ENCODE data around the gene THSD4.

THSD4 gene

GRCh38 chr15:71506946-71507345 lies 391.7 kb downstream of the THSD4 start:
- no peak for DNase-seq

DNA sequence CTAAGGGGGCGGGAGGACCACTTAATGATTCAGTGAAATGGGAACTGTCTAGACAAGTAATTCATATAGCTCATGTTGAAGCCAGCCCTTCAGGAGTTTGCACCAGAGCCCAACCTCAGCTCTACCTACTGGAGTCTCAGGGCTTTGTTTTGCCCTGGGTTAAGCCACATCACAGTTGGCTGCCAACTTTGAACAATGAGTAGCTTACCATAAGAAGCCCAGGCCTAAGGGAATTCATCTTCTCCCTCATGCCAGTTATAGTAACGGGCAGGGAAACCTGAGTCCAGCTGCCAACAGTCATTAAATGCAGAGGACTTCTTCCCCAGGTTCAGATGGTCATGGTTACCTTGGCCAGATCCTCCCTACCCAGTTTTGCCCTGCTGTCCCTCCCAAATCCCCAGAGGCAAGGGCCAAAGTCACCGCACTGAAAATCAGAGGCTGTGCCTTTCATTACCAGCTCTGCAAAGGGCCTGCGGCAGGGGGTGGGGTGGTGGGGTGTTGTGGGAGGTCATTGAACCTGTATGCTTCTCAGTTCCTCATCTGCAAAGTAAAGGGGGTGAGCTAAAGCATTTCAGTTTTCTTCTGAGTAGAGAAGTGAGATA lies 392.9 kb downstream of the THSD4 start:
- DNase-seq: no peak

DNA sequence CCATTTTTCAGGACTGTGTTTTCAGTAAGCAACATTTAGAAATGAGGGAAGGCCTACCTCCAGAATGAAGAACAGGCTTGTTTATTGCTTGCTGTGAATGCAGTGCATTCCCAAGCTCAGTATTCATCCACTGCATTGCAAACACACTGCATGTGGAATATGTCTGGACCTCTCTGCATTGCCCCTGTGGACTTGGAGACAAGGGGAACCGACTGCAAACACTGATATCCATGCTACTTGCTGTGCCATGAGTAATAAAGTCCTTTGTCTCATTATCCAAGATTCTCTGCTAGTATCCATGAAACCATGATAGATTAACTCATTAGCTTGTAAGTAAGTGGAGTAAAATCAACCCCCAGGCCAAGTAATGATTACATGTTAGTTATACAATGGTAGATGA lies 393.9 kb downstream of the THSD4 start:
- DNase-seq: no peak

GRCh38 chr15:71510763-71511162 lies 395.5 kb downstream of the THSD4 start:
- DNase-seq: no peak

DNA sequence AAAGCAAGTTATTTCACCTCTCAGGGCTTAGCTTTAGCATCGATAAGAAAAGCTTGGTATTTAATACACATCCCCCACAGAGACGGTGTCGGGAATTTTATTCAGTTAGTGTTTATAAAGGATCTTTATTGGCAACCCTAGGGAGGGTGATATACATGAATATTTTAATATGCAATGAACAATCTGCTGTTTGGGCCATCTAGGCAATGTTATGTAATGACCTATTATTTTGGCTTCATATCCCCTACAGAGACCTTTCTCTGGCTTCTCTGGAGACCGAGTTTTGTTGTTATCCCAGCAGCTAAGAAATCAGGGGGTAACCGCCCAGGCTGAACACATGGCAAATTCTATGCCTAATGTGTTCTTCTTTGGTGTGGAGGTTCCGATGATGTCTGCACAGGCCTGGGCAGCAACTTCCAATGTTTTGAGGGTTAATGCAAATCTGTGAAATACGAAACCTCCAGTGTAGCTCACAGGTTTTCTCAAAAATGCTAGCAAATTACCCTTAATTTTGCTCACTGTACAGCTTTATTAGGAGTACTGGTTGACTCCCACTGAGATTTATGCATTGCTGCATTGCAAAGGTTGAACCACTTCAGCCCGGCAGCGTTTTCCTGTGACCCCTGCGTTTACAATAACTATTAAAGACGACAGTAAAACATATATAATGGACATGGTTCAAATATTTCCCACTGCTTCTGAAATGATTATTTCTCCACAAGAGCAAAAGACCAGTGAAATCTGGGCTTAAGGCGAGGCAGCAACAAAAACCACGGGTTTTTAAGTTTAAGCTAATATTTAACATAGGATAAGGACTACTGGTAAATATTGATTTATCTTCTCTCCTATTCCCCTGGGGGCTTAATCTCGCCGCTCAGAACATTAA lies 396.8 kb downstream of the THSD4 start:
- no peak for DNase-seq

DNA sequence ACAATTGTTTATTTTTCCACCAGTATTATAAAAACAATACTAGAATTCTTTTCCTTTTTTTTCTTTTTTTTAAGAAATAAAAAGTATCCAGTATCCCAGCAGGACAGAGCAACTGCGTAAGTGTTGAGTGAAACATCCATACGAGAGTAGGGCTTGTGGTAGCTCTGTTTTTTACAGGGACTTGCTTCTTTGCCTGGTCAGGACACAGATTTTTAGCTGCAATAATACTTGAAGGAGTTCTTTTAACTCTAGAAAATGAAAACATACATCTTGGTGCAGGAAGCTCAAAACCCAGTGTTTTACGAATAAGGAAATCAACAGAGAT lies 397.4 kb downstream of the THSD4 start:
- no peak for DNase-seq

- peak in 4 of 14 donors; percentile 7 to 33 (median 19) for DNase-seq
Measured at GRCh38 chr15:71515375-71516186, 400.3 kb downstream of the THSD4 start.

DNA sequence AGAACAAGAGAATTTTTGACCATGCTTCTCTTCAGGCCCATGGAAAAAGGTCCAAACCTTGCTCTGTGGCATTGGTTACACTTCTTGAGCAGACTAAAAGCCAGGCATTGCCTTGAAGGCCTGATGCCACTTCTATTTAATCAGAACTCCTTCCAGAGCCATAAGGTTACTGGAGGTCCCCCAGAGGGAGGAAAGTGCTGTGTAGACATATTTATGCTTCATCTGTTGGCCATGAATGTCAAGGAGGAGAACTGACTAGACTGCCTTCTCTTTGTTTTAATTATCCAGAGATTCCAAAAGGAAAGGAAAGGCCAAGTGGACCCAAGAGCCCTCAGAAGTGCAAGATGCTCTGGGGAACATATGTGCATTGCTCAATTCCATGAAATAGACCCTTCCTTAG lies 402.5 kb downstream of the THSD4 start:
- no peak for DNase-seq

GRCh38 chr15:71518661-71519060 lies 403.4 kb downstream of the THSD4 start:
- DNase-seq: no peak

DNA sequence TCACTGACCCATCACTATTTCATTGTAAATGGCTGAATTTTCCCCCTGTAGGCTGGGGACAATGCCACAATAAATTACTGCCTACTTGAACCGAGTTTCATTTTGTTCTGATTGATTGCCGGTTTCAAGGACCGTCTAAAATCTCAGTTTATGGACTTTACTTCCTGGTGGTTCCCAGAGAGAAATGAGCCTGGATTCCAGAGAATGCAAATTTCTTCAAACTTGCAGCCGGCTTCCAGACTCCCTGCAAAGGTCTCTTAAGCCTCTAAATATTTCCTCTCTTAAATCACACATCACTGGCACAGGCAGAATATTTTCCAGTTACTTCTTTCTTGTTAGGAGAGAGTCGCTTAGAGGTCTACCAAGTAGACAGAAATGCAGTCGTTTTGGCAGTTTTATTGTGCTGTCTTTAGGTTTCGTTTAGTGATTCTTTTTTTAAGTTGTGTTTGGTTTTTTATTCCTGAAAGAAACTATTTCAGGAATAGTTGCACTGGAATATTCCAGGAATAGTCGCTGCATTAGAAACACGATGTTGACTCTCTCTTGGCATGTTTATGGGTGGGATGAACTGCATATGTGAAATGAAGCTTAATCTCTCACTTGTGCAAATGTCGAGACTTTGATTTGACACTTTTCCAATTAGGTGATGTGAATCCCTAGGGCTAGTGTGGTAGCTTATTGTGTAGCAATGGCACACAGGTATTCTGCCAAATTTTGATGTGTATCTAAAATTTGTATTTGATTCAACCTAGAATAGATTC lies 411.0 kb downstream of the THSD4 start:
- DNase-seq: no peak

DNA sequence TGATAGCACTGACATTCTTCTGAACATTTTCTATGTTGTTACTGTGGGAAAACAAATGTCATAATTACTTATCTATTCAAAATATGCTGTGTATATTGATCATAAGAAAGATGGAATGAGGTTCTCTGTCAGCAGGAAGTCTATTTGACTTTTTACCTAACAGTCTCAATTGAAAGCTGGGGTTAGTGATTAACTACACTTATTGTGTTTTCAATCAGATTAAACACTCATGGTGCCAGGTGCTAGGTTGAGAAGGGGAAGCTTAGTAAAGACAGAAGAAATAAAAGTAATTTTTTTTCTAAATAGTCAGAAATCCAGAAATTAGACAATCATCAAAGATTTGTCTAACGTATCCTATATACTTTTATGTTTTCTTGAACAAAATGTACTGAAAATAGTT lies 414.1 kb downstream of the THSD4 start:
- DNase-seq: no peak

GRCh38 chr15:71530116-71530515 lies 414.8 kb downstream of the THSD4 start:
- DNase-seq: peak in 1 of 14 donors; percentile 7

DNA sequence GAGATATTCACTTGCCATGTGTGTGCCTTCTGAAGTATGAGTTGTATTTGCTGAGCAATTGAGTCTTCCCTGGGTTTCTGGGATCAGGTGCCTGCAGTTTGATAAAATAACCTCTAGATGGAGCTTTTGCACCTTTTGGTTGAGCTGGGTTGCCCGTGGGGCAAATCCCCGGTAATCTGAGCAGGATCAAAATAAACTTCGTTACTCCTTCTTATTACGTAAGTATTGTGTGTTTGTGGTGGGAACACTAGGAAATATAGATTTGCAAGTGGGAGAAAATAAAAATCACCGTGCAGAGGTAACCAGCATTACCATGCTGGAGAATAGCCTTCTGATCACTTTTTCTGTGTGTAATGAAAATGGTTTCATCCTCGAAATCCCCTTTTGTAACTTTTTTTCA lies 417.7 kb downstream of the THSD4 start:
- DNase-seq: no peak

DNA sequence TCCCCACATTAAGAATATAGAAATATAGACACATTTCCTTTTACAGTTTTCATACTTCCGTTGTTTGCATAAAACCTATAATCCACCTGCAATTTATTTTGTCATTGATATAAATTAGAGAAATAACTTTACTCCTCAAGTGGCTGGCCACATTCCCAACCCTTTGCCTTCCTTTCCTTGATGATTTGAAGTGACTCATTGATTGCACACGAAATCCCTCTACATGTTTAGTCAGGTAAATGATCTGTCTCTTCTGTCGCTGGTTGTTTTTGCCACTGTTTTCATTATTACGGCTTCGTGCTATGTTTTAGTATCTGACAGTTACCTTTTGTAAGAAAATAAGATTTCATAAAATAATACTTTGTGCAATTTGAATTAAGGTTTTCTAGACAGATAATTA lies 422.9 kb downstream of the THSD4 start:
- no peak for DNase-seq

DNA sequence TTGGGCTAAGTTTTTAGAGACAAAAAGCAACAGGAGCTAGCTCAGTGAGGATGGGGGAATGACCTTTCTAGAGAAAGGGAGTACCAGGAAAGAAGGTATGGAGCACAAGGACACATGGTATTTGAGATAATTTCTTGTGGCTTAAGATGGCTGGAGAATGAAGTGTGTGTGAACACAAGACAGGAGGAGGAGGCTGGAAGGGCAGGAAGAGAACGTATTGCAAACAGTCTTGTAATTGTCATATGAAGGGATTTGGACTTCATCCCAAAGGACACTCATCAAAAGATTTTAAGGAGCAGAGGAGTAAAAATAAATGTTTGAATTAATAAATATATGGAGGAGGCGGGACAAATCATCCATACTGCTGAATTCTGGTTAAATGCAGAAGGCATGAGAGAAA lies 426.5 kb downstream of the THSD4 start:
- DNase-seq: no peak

- no peak for DNase-seq
Measured at GRCh38 chr15:71542836-71543235, 427.6 kb downstream of the THSD4 start.

DNA sequence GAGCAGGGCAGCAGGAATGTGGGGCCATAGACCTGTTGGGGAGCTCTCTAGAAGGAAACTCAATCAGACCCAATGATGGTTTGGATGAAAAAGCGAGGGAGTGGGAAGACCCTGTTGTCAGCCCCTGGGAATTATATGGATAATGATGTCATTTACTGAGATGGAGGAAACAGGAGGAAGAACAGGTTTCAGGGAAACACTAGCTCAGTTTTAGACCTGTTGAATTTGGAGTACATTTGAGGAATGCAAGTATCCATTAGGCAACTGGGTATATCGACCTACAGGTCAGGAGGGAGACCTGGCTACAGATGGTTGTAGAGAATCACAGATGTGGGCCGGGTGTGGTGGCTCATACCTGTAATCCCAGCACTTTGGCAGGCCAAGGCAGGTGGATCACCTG lies 428.1 kb downstream of the THSD4 start:
- no peak for DNase-seq

DNA sequence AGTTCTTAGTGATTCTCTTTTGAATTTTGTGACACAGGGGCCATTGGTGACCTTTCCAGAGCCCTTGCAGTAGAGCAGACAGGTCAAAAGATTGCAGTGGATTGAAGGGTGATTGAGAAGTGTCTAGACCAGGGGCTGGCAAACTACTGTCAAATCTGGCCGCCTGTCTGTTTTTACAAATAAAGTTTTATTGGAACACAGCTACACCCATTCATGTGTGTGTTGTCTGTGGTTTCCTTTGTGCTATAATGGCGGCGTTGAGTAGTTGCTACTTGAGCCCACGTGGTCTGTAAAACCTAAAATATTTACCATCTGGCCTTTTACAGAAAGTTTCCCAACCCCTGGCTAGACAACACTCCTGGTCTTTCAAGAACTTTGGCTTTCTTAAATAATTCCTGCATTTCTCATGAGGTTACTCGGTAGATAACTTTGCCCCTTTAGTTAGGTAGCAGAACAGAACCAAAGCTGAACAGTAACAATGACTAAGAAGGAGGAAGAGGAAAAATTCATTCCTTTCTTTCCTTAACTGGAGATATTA lies 430.0 kb downstream of the THSD4 start:
- DNase-seq: no peak

DNA sequence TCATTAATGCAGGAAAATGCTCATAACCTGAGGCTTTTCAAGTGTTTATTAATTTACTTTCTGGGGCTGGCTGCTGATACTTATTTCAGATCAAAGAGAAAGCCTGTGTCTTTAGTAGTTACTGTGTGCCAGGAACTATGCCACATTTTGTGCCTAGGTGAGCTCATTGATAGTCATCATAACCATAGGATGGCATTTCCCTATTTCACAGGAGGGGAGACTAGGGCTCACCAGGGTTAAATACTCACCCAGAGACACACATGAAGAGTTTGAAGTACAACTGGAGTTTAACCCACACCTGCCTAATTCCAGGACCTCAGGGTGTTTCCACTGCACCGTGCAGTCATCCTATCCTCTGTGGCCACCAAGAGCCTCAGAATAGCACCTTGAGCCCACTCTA lies 430.7 kb downstream of the THSD4 start:
- no peak for DNase-seq

- peak in 1 of 14 donors; percentile 6 for DNase-seq
Measured at GRCh38 chr15:71547011-71547410, 431.7 kb downstream of the THSD4 start.

DNA sequence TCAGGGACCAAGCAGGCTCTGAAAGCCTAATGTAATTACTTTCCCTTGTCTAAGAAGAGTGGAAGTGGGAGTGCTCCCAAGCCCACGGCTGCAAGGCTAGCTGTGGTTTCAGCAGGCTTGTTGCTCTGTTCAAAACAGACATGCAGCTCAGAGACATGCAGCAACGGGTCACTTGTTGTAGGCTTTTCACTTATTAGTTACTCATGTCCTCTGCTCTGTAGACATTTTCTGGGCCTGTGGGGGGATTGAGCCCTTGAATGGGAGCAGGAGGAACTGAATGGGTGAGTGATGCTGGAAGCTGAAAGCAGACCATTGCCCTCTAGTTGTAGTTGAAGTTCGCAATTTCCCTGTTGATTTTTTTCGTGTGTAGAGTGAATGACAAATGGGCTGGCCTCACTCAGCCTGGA lies 433.1 kb downstream of the THSD4 start:
- DNase-seq: no peak

DNA sequence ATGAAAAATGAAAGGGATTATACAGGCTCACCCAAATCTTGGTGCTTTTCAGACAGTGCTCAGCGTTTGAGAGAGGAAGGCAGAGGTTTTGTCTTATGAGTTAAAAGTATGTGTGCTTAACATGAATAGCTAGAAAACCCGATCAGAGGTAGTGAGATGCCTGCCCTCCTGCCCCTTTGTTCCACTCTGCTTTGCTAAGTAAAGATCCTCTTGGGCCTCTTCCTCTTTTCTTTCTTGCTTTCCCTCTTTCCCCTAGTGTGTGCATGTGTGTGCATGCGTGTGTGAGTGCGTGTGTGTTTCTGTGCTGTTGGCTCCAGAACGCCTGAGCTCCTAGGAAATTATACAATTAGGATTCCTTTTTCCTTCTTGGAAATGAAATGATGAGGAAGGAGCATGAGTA lies 433.8 kb downstream of the THSD4 start:
- DNase-seq: no peak

All from C1 segment of cervical spinal cord (tissue), 14 donors.